Measurements from ENCODE around the gene ADAP1. TPM values are rescaled to one million over a fixed set of nuclear protein-coding genes. Genes with fewer than 3 reads are reported as not detected.
"Not testable (repeated sequence)": the region's sequence is repeated elsewhere in the genome, so short reads cannot be mapped to it uniquely, and the experiment has no call there.

The ADAP1 gene
- total RNA-seq, 1 donor from 2014 or later = 0.30 TPM

GRCh38 chr7:960269-960871 is 5.9 kb upstream of the ADAP1 start:
- Mint-ChIP-seq H3K27ac (no peak overlapping the region), H3K36me3 (no peaks in the 10 kb centered on the region), H3K9me3 (no peaks in the 10 kb centered on the region), H3K4me1 (peaks cover 17% of the 10 kb centered on the region), H3K27me3 (ENCODE audit: insufficient read depth, low read depth) (peaks cover 18% of the 10 kb centered on the region), H3K4me3 (no peak overlapping the region)
- no peaks in the 10 kb centered on the region for H3K9me3 ChIP-seq (ENCODE audit: low read depth)
- H3F3A ChIP-seq (ENCODE audit: low read depth) = peaks cover 6% of the 10 kb centered on the region
- peaks cover 10% of the 10 kb centered on the region for H4K20me1 ChIP-seq (ENCODE audit: low read depth)
- no peak overlapping the region for H3K4me2 ChIP-seq
- peaks cover 9% of the 10 kb centered on the region for H3K4me1 ChIP-seq
- no peaks in the 10 kb centered on the region for H3K79me2 ChIP-seq (ENCODE audit: low read depth)
- H3K36me3 ChIP-seq = no peaks in the 10 kb centered on the region
- H3K4me3 ChIP-seq = no peak overlapping the region
- peaks cover 8% of the 10 kb centered on the region for H3K27me3 ChIP-seq
- TF ChIP-seq CTCF (IDR thresholded peaks at IDR 0.05) = no peak
- TF ChIP-seq EZH2 (IDR thresholded peaks at IDR 0.05) = no peak
- no peak overlapping the region for H3K27ac ChIP-seq
- peak; percentile 1 for DNase-seq (ENCODE audit: low spot score)
- no peak overlapping the region for H3K9ac ChIP-seq
- no peak overlapping the region for H2AFZ ChIP-seq (replicated peaks)

GRCh38 chr7:959740-960139 is 5.3 kb upstream of the ADAP1 start:
- H3K9me3 Mint-ChIP-seq; H3K9ac ChIP-seq; H3K4me1 ChIP-seq; H3K79me2 ChIP-seq (ENCODE audit: low read depth); H3K4me3 ChIP-seq; H2AFZ ChIP-seq (replicated peaks); H3K4me2 ChIP-seq; H3K4me3 Mint-ChIP-seq; H3K36me3 Mint-ChIP-seq; H3K9me3 ChIP-seq (ENCODE audit: low read depth); DNase-seq (ENCODE audit: low spot score); H3K27ac ChIP-seq; H3K27ac Mint-ChIP-seq; H3K36me3 ChIP-seq: not testable (repeated sequence)
- peaks cover 11% of the 10 kb centered on the region for H4K20me1 ChIP-seq (ENCODE audit: low read depth)
- Mint-ChIP-seq H3K27me3 (ENCODE audit: insufficient read depth, low read depth) (peaks cover 23% of the 10 kb centered on the region), H3K4me1 (peaks cover 15% of the 10 kb centered on the region)
- H3F3A ChIP-seq (ENCODE audit: low read depth) = peaks cover 11% of the 10 kb centered on the region
- peaks cover 15% of the 10 kb centered on the region for H3K27me3 ChIP-seq

GRCh38 chr7:959271-959670 is 4.8 kb upstream of the ADAP1 start:
- no peaks in the 10 kb centered on the region for H3K79me2 ChIP-seq (ENCODE audit: low read depth)
- H4K20me1 ChIP-seq (ENCODE audit: low read depth) = peaks cover 7% of the 10 kb centered on the region
- no peaks in the 10 kb centered on the region for H3K9me3 ChIP-seq (ENCODE audit: low read depth)
- H3K27me3 ChIP-seq = peaks cover 18% of the 10 kb centered on the region
- H3K27ac ChIP-seq = no peak overlapping the region
- peaks cover 22% of the 10 kb centered on the region for H3K27me3 Mint-ChIP-seq (ENCODE audit: insufficient read depth, low read depth)
- H3K9ac ChIP-seq = no peak overlapping the region
- TF ChIP-seq CTCF (IDR thresholded peaks at IDR 0.05) (no peak), EZH2phosphoT487 (IDR thresholded peaks at IDR 0.05) (no peak), EZH2 (IDR thresholded peaks at IDR 0.05) (no peak)
- H3K4me3 ChIP-seq = no peak overlapping the region
- no peak overlapping the region for H2AFZ ChIP-seq (replicated peaks)
- H3K9me3 Mint-ChIP-seq = no peaks in the 10 kb centered on the region
- H3K36me3 ChIP-seq = no peaks in the 10 kb centered on the region
- no peaks in the 10 kb centered on the region for H3K36me3 Mint-ChIP-seq
- peak; percentile 20 for DNase-seq (ENCODE audit: low spot score)
- no peaks in the 10 kb centered on the region for H3K4me1 ChIP-seq
- peaks cover 11% of the 10 kb centered on the region for H3F3A ChIP-seq (ENCODE audit: low read depth)
- H3K27ac Mint-ChIP-seq = peak overlapping the region; percentile 81
- peaks cover 13% of the 10 kb centered on the region for H3K4me1 Mint-ChIP-seq
- H3K4me3 Mint-ChIP-seq = no peak overlapping the region
- H3K4me2 ChIP-seq = no peak overlapping the region
